A172 (cell line): Measurements from ENCODE around the gene PWWP2B. TPM values are rescaled to one million over a fixed set of nuclear protein-coding genes. Genes with fewer than 3 reads are reported as not detected.

Source experiments
- DNase-seq: peaks from one replicate; pipeline ENCODE4 v3.0.0-alpha.2; 2015; ENCODE audit warnings: low spot score
- total RNA-seq: library from RNA; depleted of rRNA; stranded (reverse); fragments of >200 nt; shearing (Covaris generic); gene quantifications from 2 replicates; pipeline ENCODE4 v1.2.3, GENCODE V29; 2014

PWWP2B gene
- total RNA-seq, 1 experiment from 2014 or later = 20.9 TPM

DNA sequence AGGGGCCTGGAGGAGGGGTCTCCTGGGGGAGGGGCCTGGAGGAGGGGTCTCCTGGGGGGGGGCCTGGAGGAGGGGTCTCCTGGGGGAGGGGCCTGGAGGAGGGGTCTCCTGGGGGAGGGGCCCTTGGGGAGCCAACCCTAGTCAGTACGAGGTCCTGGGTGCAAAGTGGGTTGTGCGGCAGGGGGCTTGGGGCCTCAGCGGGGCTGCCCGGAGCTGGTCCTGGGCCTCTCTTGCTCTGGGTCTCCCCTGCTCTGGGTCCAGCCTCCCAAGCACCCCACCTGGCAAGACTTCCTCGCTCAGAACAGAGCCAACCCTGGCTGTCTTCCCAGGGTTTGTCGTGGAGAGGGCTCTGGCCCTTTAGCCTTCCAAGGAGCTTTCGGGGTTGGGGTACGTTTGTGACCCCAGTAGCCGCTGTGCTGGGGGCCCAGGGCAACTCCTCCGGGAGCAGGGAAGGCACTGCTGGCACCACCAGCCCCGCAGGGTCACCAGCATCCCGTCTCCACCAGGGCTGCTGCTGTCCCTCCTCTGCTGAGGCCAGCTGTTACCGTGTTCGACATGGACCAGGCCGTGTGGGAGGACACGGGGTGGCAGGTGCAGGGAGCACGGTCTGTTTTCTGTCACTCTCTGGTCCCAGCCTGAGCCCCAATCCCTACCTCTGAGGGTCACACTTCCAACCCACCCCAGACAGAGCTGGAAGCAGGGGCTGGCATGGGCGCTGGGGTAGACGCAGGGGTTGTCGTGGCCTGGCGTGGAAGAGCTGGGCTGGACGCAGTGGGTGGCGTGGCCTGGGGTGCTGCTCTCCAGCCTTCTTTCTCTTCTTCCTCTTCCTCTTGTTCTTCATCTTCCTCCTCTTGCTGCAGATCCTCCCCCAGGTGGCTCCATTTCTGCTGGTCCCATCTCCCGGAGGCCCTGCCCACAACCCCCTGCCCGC, 22.8 kb downstream of the PWWP2B start:
- no peak for DNase-seq

DNA sequence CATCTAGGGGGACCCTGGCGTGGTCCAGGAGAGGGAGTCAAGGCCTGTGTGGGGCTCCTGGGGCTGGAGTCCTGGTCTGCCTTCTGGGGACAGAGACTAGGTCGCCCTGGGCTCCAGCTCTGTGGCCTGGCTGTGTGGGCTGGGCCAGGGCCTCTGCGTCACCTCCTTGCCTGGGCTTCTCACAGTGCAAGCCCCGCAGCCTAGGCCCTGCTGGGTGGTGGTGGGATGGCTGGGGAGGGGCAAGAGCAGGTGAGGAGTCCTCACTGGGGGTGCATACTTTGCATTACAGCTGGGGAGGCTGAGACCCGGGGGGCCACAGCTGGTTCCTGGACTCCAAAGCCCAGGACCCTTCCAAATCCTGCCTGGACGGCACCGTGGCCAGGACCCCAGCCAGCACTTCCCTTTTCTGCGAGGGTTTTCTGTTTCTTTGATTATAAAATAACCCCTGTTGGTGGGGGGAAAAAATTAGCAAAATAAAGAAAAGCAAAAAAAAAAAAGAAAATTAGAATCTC, 23.5 kb downstream of the PWWP2B start:
- DNase-seq = no peak

DNA sequence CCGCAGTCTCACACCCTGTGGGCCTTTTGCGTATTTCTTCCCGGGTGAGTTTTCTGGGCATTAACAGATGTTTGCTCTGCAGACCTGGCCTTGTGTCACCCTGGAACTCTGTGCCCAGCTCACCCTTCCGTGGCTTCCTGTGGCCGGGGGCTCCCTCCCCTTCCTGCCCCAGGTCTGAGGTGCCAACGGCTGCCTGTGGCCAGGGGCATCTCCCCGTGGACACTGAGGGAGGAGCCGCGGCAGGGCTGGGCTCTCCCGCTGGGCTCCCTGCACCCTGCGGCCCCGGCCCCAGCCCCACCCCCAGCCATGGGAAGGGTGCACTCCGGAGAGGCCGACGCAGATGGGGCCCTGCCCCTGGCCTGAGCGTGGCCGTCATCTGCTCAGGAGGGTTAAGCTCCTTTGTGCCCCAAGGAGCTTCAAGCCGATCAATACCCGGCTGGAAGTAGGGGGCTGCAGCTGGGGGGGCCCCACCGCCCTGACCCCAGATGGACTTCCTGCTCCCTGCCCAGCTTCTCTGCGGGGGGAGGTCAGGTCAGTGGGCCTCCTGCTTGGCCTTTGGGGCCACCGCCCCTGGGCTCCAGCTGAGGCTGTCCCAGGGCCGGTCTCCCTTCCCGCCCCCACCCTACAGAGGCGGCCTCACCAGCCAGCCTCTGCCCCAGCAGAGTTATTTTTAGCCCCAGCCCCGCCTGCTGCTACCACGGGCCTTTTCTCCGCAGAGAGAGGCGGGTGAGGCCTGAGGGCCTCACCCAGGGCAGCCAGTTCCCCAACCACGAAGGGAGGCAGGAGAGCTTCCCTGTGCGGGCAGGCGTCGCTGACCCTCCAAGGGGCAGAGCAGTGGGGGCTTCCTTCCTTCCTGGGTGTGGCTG, 24.2 kb downstream of the PWWP2B start:
- peak; percentile 65 for DNase-seq

DNA sequence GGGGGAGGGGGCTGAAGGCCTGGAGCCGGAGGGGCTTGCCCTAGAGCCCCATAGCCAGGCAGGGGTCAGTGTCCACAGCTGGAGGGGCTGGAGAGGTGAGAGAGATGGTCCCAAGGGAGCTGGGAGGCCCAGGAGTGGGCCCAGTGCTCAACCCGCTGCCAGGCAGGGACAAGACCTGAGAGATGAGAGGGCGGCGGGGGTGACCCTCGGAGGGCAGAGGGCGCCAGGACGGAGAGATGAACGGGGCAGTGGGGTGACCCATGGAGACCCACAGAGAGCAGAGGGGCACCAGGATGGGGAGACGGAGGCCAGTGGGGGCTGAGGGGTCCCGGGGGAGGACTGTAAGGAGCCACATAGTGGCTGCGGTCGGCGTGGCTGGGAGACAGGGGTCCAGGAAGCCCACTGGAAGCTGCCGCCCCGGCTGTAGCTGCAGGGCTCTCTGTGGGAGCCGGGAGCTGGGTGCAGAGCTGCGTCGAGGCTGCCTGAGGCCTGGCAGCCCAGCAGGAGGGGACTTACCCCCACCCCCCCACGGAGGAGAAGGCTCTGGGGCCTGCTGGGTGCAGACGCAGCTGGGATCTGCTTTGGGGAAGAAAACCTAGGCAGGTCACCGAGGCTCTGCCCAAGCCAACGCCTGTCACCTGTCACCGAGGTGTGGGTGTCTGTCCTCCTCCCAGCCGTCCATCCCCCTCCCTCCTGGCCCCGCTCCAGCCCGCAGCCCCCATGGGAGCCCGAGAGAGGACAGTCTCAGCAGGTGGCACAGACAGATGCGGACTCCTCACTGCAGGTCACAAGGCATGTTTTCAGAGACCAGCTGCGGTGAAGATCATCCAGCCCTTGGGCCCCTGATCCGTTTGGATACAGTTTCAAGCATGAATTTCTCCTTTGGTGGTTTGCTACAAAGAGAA, 25.1 kb downstream of the PWWP2B start:
- no peak for DNase-seq

DNA sequence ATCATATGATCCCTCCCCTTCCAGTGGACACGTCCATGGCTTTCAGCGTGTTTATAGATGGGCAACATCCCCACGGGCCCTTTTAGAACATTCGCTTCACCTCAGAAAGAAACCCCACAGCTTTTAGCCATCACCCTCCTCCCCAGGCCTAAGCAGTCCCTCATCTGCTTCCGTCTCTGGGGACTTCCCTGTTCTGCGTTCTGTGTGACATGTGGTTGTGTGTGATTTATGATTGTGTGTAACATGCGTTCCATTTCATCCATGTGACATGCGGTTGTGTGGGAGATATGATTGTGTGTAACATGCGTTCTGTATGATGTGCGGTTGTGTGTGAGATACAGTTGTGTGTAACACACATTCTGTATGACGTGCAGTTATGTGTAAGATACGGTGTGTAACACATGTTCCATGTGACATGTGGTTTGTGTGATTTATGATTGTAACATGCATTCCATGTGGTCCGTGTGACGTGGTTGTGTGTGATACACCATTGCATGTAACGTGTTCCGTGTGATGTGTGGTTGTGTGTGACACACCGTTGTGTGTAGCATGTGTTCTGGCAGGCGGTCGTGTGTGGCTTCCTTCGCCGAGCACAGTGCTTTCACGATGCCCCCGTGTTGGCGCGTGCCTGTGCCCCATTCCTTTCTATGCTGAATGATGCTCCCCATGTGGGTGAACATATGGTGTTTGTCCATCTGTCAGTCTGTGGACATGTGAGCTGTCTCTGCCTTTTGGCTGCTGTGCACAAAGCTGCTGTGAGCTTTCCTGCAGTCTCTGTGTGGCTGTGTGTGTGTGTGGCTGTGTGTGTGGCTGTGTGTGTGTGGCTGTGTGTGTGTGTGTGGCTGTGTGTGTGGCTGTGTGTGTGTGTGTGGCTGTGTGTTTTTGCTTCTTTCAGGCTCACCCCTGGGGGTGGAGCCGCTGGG, 26.2 kb downstream of the PWWP2B start:
- DNase-seq = no peak

DNA sequence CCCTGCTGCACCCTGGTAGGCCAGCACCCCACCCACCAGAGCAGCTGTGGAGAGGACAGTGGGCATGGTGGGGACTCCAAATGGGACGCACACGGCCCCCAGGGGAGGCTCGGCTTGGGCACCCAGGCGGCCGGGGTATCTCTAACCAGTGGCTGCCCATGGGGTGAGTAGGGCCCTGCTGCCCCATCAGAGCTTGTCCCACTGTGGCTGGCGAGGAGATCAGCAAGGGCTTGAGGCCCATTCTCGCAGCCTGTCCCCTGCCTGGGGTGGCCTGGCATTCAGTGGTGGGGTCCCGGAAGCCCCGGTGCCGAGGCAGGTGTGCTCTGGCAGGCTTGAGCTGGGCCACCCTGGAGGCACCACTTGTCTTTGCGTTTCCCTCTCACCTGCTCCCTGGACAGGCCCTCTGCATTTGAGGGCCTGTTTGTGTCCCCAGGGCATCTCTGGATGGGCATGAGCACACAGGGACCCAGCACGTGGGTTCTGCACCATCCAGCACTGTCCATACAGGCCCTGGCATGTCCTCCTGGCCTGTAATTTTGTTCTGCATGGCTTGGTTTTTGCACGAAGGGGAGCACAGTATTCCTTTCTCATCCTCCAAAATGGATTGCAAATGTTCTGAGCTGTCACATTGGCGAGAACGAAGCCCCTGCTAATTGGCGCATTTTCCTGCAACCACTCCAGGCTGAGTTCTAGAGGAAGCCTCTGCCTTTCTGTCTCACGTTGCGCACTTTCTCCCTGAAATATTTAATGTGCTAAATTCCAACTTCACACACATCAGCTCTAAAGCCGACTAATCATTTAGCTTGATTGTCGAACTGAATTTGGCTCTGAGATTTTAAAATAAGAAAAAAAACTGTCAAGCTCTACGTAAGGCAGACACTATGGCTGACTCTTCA, 27.2 kb downstream of the PWWP2B start:
- DNase-seq = no peak

DNA sequence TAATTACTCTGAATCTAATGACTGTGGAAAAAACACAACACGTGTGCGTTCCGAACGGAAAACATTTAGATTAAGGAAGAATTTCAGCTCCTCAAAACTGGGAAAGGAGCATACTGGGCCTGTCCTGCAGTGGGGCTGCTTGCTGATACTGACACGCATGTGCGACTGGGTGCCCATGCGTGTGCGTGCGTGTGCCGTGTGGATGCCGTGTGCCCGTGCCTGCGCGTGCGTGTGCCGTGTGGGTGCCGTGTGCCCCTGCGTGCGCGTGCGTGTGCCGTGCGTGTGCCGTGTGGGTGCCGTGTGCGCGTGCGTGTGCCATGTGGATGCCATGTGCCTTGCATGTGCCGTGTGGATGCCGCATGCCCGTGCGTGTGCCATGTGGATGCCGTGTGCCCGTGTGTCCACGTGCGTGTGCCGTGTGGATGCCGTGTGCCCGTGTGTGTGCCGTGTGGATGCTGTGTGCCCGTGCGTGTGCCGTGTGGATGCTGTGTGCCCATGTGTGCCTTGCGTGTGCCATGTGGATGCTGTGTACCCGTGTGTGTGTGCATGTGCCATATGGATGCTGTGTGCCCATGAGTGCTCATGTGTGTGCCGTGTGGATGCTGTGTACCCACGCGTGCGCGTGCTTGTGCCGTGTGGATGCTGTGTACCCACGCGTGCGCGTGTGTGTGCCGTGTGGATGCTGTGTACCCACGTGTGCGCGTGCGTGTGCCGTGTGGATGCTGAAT, 28.2 kb downstream of the PWWP2B start:
- DNase-seq = no peak

DNA sequence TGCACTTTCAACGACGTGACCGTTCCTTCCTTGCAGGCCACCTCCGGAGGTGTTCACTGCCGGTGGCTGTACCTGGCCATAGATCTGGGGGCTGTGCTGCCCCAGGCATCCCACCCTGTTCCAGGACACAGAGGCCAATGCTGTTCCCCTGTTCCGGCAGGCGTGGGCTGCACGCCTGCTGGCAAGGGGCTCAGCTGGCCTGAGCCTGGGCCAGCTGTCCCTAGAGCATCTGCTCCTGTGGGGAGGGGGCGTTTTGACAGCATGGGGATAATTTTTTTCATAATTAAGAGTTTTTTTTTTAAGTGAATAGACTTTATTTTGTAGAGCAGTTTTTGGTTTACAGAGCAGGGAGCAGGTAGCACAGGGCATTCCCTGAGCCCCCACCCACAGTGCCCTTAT, 28.8 kb downstream of the PWWP2B start:
- no peak for DNase-seq

DNA sequence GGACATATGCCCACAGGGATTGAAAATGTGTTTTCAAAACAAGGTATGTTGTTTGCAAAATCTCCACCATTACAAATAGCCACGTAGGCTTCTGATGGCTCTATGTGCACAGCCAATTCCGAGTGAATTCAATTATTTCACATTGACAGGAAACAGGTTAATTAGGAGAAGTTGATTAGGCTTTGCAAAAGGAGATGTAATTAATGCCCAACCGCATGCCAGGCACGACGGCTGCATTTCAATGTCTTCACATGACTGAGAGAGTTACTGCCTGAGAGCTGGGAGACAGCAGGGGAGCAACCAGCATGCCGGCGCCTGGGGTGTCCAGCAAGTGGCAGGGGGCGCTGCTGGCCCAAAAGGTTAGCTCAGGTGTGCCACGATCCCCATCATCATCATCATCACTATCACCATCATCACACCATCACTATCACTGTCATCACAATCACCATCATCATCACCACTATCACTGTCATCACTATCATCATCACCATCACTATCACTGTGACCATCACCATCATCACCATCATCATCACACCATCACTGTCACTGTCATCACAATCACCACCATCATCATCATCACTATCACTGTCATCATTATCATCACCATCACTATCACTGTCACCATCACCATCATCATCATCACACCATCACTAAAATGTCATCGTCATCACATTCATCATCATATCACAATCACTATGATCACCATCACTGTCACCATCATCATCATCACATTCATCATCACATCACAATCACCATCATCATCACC, 30.2 kb downstream of the PWWP2B start:
- DNase-seq = no peak

DNA sequence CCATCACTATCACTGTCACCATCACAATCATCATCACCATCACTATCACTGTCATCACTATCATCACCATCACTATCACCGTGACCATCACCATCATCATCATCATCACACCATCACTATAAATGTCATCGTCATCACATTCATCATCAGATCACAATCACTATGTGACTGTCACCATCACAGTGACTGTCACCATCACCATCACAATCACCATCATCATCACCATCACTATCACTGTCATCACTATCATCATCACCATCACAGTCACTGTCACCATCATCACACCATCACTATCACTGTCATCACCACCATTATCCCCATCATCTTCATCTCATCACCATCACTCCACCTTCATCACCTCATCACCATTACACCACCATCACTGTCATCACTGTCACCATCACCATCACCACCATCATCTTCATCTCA, 31.0 kb downstream of the PWWP2B start:
- DNase-seq = no peak

DNA sequence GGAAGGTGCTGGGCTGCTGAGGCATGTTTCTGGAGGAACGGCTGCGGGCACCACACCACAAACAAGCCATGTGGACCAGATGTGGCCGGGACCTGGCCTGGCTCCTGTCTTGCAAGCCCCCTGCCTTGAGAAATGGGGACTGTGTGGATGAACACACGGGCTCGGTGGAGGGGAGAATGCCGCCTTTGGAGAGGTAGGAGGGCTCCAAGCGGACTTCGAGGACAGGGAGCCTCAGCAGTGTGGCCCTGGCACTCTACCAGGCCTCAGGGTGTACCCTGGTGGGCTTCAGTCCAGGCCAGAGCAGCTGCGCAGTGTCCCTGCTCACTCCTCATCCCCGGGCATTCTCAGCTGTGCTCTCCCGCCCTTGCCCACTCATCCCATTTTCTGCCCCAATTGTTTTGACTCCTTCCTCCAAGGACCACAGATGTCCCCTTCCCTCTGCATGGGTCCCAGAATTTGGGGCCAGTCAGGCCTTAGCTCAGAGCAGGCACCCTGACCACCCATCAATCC, 31.5 kb downstream of the PWWP2B start:
- no peak for DNase-seq

DNA sequence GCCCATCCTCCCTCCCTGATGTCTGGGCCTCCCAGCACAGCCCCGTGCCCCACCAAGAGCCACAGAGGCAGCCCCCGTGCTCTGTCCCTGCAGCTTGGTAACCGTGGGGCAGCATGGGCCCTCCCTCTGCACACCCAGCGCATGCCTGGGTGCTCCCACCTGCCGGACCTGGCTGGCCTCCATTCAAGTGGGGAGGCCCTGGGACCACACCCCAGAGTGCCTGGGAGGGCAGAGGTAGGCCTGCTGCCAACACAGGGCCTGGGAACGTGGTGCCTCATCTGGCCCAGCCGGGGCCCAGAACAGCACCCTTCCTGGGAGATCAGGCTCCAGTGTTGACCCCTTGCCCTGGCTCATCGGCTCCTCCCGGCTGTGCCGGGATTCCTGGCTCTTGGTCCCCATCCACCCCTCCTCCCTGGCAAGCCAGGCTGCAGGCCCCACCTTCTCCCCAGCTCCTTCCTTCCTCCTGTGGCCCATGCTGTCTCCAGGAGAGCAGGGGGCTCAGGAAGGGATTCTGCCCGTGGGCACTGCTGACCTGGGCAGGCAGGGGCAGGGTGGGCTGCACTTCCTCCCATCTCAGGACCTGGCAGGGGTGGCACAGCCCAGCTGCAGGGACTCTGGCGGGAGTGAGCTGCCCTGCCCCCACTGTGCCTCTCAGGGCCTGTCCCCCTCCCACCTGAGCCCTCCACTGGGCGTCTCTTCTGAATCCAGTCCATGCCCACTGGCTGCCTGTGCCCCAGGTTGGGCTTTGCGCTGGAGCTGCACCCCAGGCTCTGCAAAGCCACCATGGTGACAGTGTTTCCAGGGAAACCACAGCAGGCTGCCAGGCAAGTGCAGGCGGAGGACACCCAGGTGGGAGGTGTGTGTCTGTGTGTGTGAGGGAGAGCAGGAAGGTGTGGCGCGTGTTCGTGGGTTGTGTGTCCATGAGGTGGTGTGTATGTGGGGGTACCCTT, 32.6 kb downstream of the PWWP2B start:
- DNase-seq = no peak

DNA sequence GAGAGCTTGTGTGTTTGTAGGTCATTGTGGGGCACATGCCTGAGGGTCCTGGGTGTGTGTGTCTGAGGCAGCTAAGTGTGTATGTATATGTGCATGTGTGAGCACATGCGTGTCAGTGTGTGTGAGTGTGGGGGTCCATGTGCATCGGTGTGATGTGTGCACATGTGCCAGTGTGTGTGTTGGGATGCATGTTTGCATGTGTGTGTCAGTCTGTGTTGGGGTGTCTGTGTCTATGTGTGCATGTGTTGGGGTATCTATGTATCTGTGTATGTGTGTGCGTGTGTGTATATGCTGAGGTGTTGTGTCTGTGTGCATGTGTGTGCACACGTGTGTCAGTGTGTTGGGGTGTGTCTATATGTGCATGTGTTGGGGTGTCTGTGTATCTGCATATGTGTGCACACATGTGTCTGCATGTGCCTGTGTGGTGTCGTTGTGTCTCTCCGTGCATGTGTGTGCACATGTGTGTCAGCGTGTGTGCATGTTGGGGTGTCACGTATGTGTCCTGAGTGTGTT, 33.3 kb downstream of the PWWP2B start:
- no peak for DNase-seq

DNA sequence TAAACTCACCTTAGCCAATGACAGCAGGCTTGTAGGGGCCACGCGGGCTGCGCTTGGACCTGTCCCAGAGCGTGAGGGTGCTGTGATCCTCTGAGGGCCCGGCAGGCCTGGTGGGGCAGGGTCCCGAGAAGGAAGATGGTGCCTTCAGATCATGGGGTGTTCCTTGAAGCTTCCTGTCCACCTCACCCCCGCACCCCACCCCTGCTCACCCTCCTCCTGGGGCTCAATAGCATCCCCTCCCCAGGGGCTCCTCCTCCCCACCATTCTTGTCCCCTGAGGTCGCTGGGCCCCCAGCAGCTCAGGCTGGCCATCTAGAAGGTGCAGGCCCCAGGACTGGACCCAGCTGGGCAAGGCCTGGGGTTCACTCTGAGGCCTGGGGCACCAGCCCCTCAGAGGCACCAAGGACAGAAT, 33.9 kb downstream of the PWWP2B start:
- no peak for DNase-seq

DNA sequence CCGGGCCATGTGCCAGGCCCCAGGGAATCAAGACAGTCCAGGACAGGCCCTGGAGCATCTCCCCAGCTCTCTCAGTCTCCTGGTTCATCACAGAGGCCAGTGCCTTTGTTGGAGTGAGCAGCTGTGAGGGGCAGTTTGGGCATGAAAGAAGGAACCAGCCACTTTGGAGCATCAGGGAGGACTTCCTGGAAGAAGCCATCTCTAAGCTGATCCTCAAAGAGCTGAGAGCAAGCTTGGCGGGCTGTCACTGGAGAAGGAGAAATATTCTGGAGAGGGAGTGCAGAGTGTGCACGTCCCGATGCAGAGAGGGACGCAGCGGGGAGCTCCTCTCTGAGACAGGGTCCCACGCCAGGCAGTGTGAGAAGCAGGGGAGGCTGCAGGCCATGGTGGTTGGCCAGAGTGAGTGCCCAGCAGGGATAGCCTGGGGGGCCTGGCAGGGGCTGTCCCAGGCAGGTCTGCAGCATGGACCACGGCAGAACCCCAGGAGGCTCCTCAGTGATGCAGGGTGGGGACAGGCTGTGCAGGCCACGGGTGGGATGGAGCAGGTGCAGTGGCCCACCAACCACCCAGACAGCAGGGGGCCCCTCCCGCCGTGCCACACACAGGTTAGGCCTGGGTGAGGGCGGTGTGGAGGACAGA, 34.7 kb downstream of the PWWP2B start:
- DNase-seq = no peak

DNA sequence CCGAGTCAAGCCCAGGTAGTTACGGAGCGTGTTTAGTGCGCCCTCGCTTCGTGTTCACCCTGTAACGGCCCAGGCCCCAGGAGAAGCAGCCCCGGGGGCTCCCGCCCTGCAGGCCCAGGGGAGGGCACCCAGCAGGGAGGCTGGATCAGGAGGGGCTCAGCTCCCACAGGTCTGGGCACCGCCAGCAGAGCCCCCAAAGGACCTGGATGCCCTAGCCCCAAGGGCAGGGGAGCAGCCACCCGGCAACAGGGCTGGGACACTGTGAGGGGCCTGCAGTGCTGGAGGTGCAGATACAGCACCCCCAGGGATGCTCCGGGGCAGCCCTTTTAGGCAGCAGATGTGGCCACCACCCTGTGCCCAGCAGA, 35.2 kb downstream of the PWWP2B start:
- DNase-seq = no peak
